ENCODE results near the gene NDUFB8. TPM values are rescaled to one million over a fixed set of nuclear protein-coding genes. Genes with fewer than 3 reads are reported as not detected.

Gene NDUFB8
- total and polyA plus RNA-seq, 2 donors (not counting 1 experiment from before 2014, with no cell fraction given), result 131 to 174 TPM

- Histone ChIP-seq H3K27ac (ENCODE audit: low read length in 2 of 2) (no peak overlapping the region), H3K9ac (ENCODE audit: low read length) (no peak overlapping the region), H3K79me2 (ENCODE audit: control insufficient read depth, insufficient read depth, low read length) (no peaks in the 10 kb centered on the region), H3K9me3 (ENCODE audit: control extremely low read depth in 1 of 3, control insufficient read depth in 2 of 3, insufficient read depth in 1 of 3, low read length in 2 of 3) (peaks cover 0 to 3% (median 0%) of the 10 kb centered on the region in 3 donors), H3K4me3 (ENCODE audit: control extremely low read depth in 1 of 5, extremely low read depth in 1 of 5, insufficient read depth in 1 of 5, low read depth in 2 of 5, low read length in 4 of 5) (no peak overlapping the region), H4K20me1 (ENCODE audit: control insufficient read depth, insufficient read depth, low read length, poor library complexity, severe bottlenecking) (no peaks in the 10 kb centered on the region), H3K36me3 (replicated peaks in 1 of 2; ENCODE audit: control extremely low read depth in 1 of 2, control insufficient read depth in 1 of 2, extremely low read depth in 1 of 2, insufficient read depth in 2 of 2, low read length in 1 of 2) (peaks cover 0 to 5% of the 10 kb centered on the region in 2 experiments), H3K4me2 (replicated peaks; ENCODE audit: low read depth, low read length, poor library complexity, severe bottlenecking) (no peak overlapping the region), H2AFZ (ENCODE audit: insufficient read depth, low read depth, low read length, poor library complexity, severe bottlenecking) (no peak overlapping the region), H3K27me3 (replicated peaks in 1 of 4; ENCODE audit: control extremely low read depth in 1 of 4, control insufficient read depth in 3 of 4, insufficient read depth in 4 of 4, low read length in 3 of 4) (peaks cover 0 to 10% (median 5%) of the 10 kb centered on the region in 4 experiments), H3K4me1 (ENCODE audit: control insufficient read depth in 2 of 2, insufficient read depth in 2 of 2, low read length in 2 of 2) (peaks cover 13% of the 10 kb centered on the region in 2 donors)
- ChIA-PET CTCF (interaction anchor here (0.9 kb wide), 1 partner anchor 33 kb away, joined by 3 read pairs; no protein-coding TSS in a partner anchor), POLR2A (no interaction called here)
- Mint-ChIP-seq H3K27me3 (peaks cover 9% of the 10 kb centered on the region), H3K27ac (no peak overlapping the region), H3K4me1 (peaks cover 10% of the 10 kb centered on the region), H3K9me3 (ENCODE audit: insufficient read depth) (no peaks in the 10 kb centered on the region), H3K4me3 (no peak overlapping the region)
- intact Hi-C loops (cut with micrococcal nuclease), result loop anchor here (5.0 kb wide), 1 partner anchor 33 kb away; no protein-coding TSS in a partner anchor
- no peak for DNase-seq
- TF ChIP-seq EZH2 (IDR thresholded peaks at IDR 0.05; ENCODE audit: borderline replicate concordance, insufficient read depth, low read depth, low read length, poor library complexity, severe bottlenecking), result no peak
- no peak for TF ChIP-seq CTCF (IDR thresholded peaks at IDR 0.05)
- ATAC-seq (ENCODE audit: low read depth), result no peak
- 95% methylated on average over 2 of the region's 3 CpGs for WGBS (ENCODE audit: insufficient coverage)
These were observed 14.1 kb downstream of the NDUFB8 start for GRCh38 chr10:100515612-100516011.

- Histone ChIP-seq H3K27ac (ENCODE audit: low read length in 2 of 2) (no peak overlapping the region), H4K20me1 (ENCODE audit: control insufficient read depth, insufficient read depth, low read length, poor library complexity, severe bottlenecking) (no peaks in the 10 kb centered on the region), H3K9ac (ENCODE audit: low read length) (no peak overlapping the region), H3K4me3 (ENCODE audit: control extremely low read depth in 1 of 5, extremely low read depth in 1 of 5, insufficient read depth in 1 of 5, low read depth in 2 of 5, low read length in 4 of 5) (no peak overlapping the region), H3K4me2 (replicated peaks; ENCODE audit: low read depth, low read length, poor library complexity, severe bottlenecking) (no peak overlapping the region), H3K36me3 (replicated peaks in 1 of 2; ENCODE audit: control extremely low read depth in 1 of 2, control insufficient read depth in 1 of 2, extremely low read depth in 1 of 2, insufficient read depth in 2 of 2, low read length in 1 of 2) (peaks cover 0 to 10% of the 10 kb centered on the region in 2 experiments), H3K9me3 (ENCODE audit: control extremely low read depth in 1 of 3, control insufficient read depth in 2 of 3, insufficient read depth in 1 of 3, low read length in 2 of 3) (no peaks in the 10 kb centered on the region), H3K4me1 (ENCODE audit: control insufficient read depth in 2 of 2, insufficient read depth in 2 of 2, low read length in 2 of 2) (no peaks in the 10 kb centered on the region), H3K27me3 (replicated peaks in 1 of 4; ENCODE audit: control extremely low read depth in 1 of 4, control insufficient read depth in 3 of 4, insufficient read depth in 4 of 4, low read length in 3 of 4) (no peaks in the 10 kb centered on the region), H3K79me2 (ENCODE audit: control insufficient read depth, insufficient read depth, low read length) (no peaks in the 10 kb centered on the region), H2AFZ (ENCODE audit: insufficient read depth, low read depth, low read length, poor library complexity, severe bottlenecking) (no peak overlapping the region)
- Mint-ChIP-seq H3K4me3 (no peak overlapping the region), H3K4me1 (no peaks in the 10 kb centered on the region), H3K27ac (no peak overlapping the region), H3K27me3 (no peaks in the 10 kb centered on the region), H3K9me3 (ENCODE audit: insufficient read depth) (no peaks in the 10 kb centered on the region)
- no peak for DNase-seq
- ChIA-PET CTCF (interaction anchor here (0.6 to 1.8 kb wide), 3 partner anchors 11 to 25 kb away, joined by 3 to 6 read pairs (median 3); partner anchors contain the start of gene HIF1AN), POLR2A (no interaction called here)
- intact Hi-C loops (cut with micrococcal nuclease), result no loop called here
- TF ChIP-seq EZH2 (IDR thresholded peaks at IDR 0.05; ENCODE audit: borderline replicate concordance, insufficient read depth, low read depth, low read length, poor library complexity, severe bottlenecking), result no peak
- no peak for TF ChIP-seq CTCF (IDR thresholded peaks at IDR 0.05)
- ATAC-seq (ENCODE audit: low read depth), result no peak
- 43% methylated on average over 7 of the region's 7 CpGs for WGBS (ENCODE audit: insufficient coverage)
These were observed 18.9 kb downstream of the NDUFB8 start for GRCh38 chr10:100510533-100511308.
